Thoracic aorta (tissue), 2 donors: Measurements from ENCODE around the gene DNAJC30. TPM values are rescaled to one million over a fixed set of nuclear protein-coding genes. Genes with fewer than 3 reads are reported as not detected.
A peak's percentile ranks its signal among the peaks of the same experiment; 100 is the strongest.

Experiments
- ATAC-seq: fragments of 150-250 bp; one replicate; pipeline ENCODE4 v1.8.0; 2017; ENCODE audit warnings: low read depth; ENCODE audit not compliant: insufficient number of reproducible peaks, low FRiP score
- DNase-seq: peaks from one replicate; pipeline ENCODE4 v3.0.0-alpha.2; 2020; ENCODE audit warnings: low spot score
- H3K27ac ChIP-seq, 2 donors: fragments of 200-600 bp; sonication (generic); 1 replicate in 1 of 2; 2 replicates in 1 of 2; pipeline ENCODE4 v1.5.1; 2016; ENCODE audit warnings: mild to moderate bottlenecking in 2 of 2, moderate library complexity in 2 of 2
- H3K27me3 ChIP-seq: fragments of 200-600 bp; sonication (generic); replicated peaks from 2 replicates; pipeline ENCODE4 v1.6.0; 2016; ENCODE audit warnings: mild to moderate bottlenecking; ENCODE audit not compliant: insufficient read depth
- H3K36me3 ChIP-seq: fragments of 200-600 bp; sonication (generic); one replicate; pipeline ENCODE4 v1.5.1; 2016
- H3K4me1 ChIP-seq, 2 donors: fragments of 200-600 bp; sonication (generic); 1 replicate in 1 of 2; 2 replicates in 1 of 2; pipeline versions ENCODE4 v1.5.1 to v1.6.0; 2016; ENCODE audit warnings: low read depth in 2 of 2, mild to moderate bottlenecking in 1 of 2; ENCODE audit not compliant: control insufficient read depth in 1 of 2
- H3K4me3 ChIP-seq: fragments of 200-600 bp; sonication (generic); 2 replicates; pipeline ENCODE4 v1.5.1; 2016; ENCODE audit warnings: mild to moderate bottlenecking
- H3K9me3 ChIP-seq: fragments of 200-600 bp; sonication (generic); 2 replicates; pipeline ENCODE4 v1.5.1; 2016
- CTCF ChIP-seq: fragments of 200-600 bp; sonication (generic); IDR thresholded peaks from one replicate; pipeline ENCODE4 v1.5.1; 2019; ENCODE audit warnings: antibody characterized with exemption
- total RNA-seq, 2 donors: library from RNA; depleted of rRNA; stranded (reverse); fragments of >200 nt; gene quantifications; one replicate each; pipeline versions ENCODE4 v1.1.0 to v1.2.3, GENCODE V29; 2016

The DNAJC30 gene
- total RNA-seq, 2 donors from 2014 or later = 3.9 to 7.8 TPM

GRCh38 chr7:73707045-73707631 is 23.9 kb upstream of the DNAJC30 start:
- Histone ChIP-seq H3K36me3 (peaks cover 6% of the 10 kb centered on the region), H3K4me1 (peaks cover 0 to 21% of the 10 kb centered on the region in 2 donors), H3K27ac (no peak overlapping the region), H3K4me3 (no peak overlapping the region), H3K27me3 (no peaks in the 10 kb centered on the region), H3K9me3 (no peaks in the 10 kb centered on the region)
- ATAC-seq (no peak), DNase-seq (no peak)
- TF ChIP-seq CTCF = no peak

GRCh38 chr7:73706126-73707044 is 23.1 kb upstream of the DNAJC30 start:
- ATAC-seq = no peak
- no peak for TF ChIP-seq CTCF

GRCh38 chr7:73705551-73705920 is 22.3 kb upstream of the DNAJC30 start:
- TF ChIP-seq CTCF = no peak
- Histone ChIP-seq H3K36me3 (peaks cover 9% of the 10 kb centered on the region), H3K4me1 (peaks cover 0 to 21% of the 10 kb centered on the region in 2 donors), H3K4me3 (no peak overlapping the region), H3K9me3 (no peaks in the 10 kb centered on the region), H3K27me3 (no peaks in the 10 kb centered on the region), H3K27ac (peak overlapping the region; percentile 12 to 56)
- DNase-seq (no peak), ATAC-seq (no peak)

More at GRCh38 chr7:73706126-73707044, 23.1 kb upstream of the DNAJC30 start:
- no peak for DNase-seq
- Histone ChIP-seq H3K4me3 (no peak overlapping the region), H3K27me3 (no peaks in the 10 kb centered on the region), H3K4me1 (peaks cover 0 to 21% of the 10 kb centered on the region in 2 donors), H3K36me3 (peaks cover 9% of the 10 kb centered on the region), H3K9me3 (no peaks in the 10 kb centered on the region), H3K27ac (no peak overlapping the region)

- Histone ChIP-seq H3K4me1 (peaks cover 0 to 21% of the 10 kb centered on the region in 2 donors), H3K27ac (peak overlapping the region; percentile 12 to 56), H3K9me3 (no peaks in the 10 kb centered on the region), H3K4me3 (no peak overlapping the region), H3K36me3 (peaks cover 9% of the 10 kb centered on the region), H3K27me3 (no peaks in the 10 kb centered on the region)
- DNase-seq (no peak), ATAC-seq (no peak)
- TF ChIP-seq CTCF = no peak
Observed at GRCh38 chr7:73704640-73705550, 21.6 kb upstream of the DNAJC30 start.
